H1 (cell line): Measurements from ENCODE around the gene MTERF2. TPM values are rescaled to one million over a fixed set of nuclear protein-coding genes. Genes with fewer than 3 reads are reported as not detected.

Experiments used
- CTCF ChIA-PET: fragments of 300-600 bp; sonication (Branson Sonifier 250); formaldehyde crosslinking; loops from one replicate; lab custom pipeline; 2021; ENCODE audit not compliant: partially characterized antibody; lab: Charles Lee
- POLR2A ChIA-PET: fragments of 300-600 bp; sonication (Branson Sonifier 250); formaldehyde crosslinking; loops from one replicate; lab custom pipeline; 2021; ENCODE audit warnings: inconsistent platforms; ENCODE audit not compliant: partially characterized antibody; lab: Charles Lee
- DNase-seq, 2 experiments: peaks; one replicate each; pipeline versions ENCODE4 v3.0.0 to v3.0.0-alpha.2; 2010 to 2022; ENCODE audit warnings: low spot score in 2 of 2, low read depth in 1 of 2, mixed read lengths in 1 of 2
- FAIRE-seq: peaks from 2 replicates; lab custom pipeline; 2011; peaks lifted over from hg19 to GRCh38; lab: Jason Lieb, UNC
- H2AFZ ChIP-seq: 2 replicates; pipeline ENCODE4 v1.8.1; 2012; ENCODE audit warnings: low read length, inconsistent platforms
- H2AK5ac ChIP-seq: 2 replicates; pipeline ENCODE4 v1.6.1; 2013; ENCODE audit warnings: low read depth, low read length
- H2BK120ac ChIP-seq: replicated peaks from 2 replicates; pipeline ENCODE3; 2013; ENCODE audit warnings: low read depth, low read length, inconsistent platforms
- H2BK12ac ChIP-seq: 2 replicates; pipeline ENCODE4 v1.6.1; 2013; ENCODE audit warnings: low read depth, low read length
- H2BK15ac ChIP-seq: 2 replicates; pipeline ENCODE4 v1.6.1; 2013; ENCODE audit warnings: low read length
- H2BK20ac ChIP-seq: 2 replicates; pipeline ENCODE4 v1.6.1; 2013; ENCODE audit warnings: low read length
- H2BK5ac ChIP-seq: 2 replicates; pipeline ENCODE4 v1.6.1; 2013; ENCODE audit warnings: low read depth, low read length
- H3K14ac ChIP-seq: 2 replicates; pipeline ENCODE4 v1.6.1; 2013; ENCODE audit warnings: inconsistent platforms; ENCODE audit not compliant: insufficient read length
- H3K18ac ChIP-seq: 2 replicates; pipeline ENCODE4 v1.6.1; 2013; ENCODE audit warnings: low read length; ENCODE audit errors: extremely low read depth
- H3K23ac ChIP-seq: 2 replicates; pipeline ENCODE4 v1.6.1; 2013; ENCODE audit warnings: inconsistent platforms; ENCODE audit not compliant: insufficient read length
- H3K23me2 ChIP-seq: 2 replicates; pipeline ENCODE4 v1.6.1; 2013; ENCODE audit warnings: low read depth, low read length
- H3K27ac ChIP-seq: 2 replicates; pipeline ENCODE4 v1.6.1; 2011; ENCODE audit warnings: low read depth, low read length, inconsistent platforms
- H3K27me3 ChIP-seq, 4 experiments: replicated peaks in 1 of 4; 1 replicate in 1 of 4; 2 replicates in 3 of 4; pipeline versions ENCODE4 v1.6.1 to v1.8.1; 2011 to 2013; ENCODE audit warnings: low read length in 3 of 4, mild to moderate bottlenecking in 3 of 4, inconsistent platforms in 2 of 4, mixed read lengths in 2 of 4, moderate library complexity in 1 of 4; ENCODE audit not compliant: control insufficient read depth in 3 of 4, insufficient read depth in 3 of 4; ENCODE audit errors: extremely low read depth in 1 of 4
- H3K36me3 ChIP-seq, 4 experiments: 2 replicates each; pipeline versions ENCODE4 v1.6.1 to v1.8.1; 2011 to 2013; ENCODE audit warnings: mild to moderate bottlenecking in 4 of 4, low read length in 3 of 4, moderate library complexity in 2 of 4, control low read depth in 1 of 4, inconsistent platforms in 1 of 4; ENCODE audit not compliant: insufficient read depth in 4 of 4, control insufficient read depth in 2 of 4
- H3K4ac ChIP-seq: replicated peaks from 2 replicates; pipeline ENCODE3; 2013; ENCODE audit warnings: low read length, low read depth, mixed read lengths, inconsistent platforms; ENCODE audit not compliant: insufficient read length
- H3K4me1 ChIP-seq, 4 experiments: replicated peaks in 1 of 4; 1 replicate in 1 of 4; 2 replicates in 3 of 4; pipeline versions ENCODE4 v1.6.1 to v1.8.1; 2011 to 2013; ENCODE audit warnings: low read length in 3 of 4, inconsistent platforms in 2 of 4, mixed read lengths in 1 of 4; ENCODE audit not compliant: insufficient read depth in 4 of 4, control insufficient read depth in 3 of 4
- H3K4me2 ChIP-seq, 2 experiments: 2 replicates each; pipeline versions ENCODE4 v1.6.1 to v1.8.1; 2011 to 2013; ENCODE audit warnings: low read depth in 2 of 2, low read length in 2 of 2, control low read depth in 1 of 2, inconsistent platforms in 1 of 2, mild to moderate bottlenecking in 1 of 2; ENCODE audit not compliant: insufficient read depth in 1 of 2
- H3K4me3 ChIP-seq, 4 experiments: fragments of 200-600, 300-600 bp in 1 of 4; sonication (generic), shearing (Covaris generic), sonication (Bioruptor Twin) in 1 of 4; 2 replicates each; pipeline versions ENCODE4 v1.5.1 to v1.8.1; 2011 to 2016; ENCODE audit warnings: low read length in 4 of 4, low read depth in 3 of 4, control low read depth in 2 of 4, inconsistent platforms in 2 of 4, mild to moderate bottlenecking in 2 of 4, mixed read lengths in 1 of 4, moderate library complexity in 1 of 4; ENCODE audit not compliant: insufficient read depth in 2 of 4; ENCODE audit errors: extremely low read depth in 1 of 4
- H3K56ac ChIP-seq: replicated peaks from 2 replicates; pipeline ENCODE3; 2013; ENCODE audit warnings: low read depth, mild to moderate bottlenecking, mixed read lengths, low read length, inconsistent platforms; ENCODE audit not compliant: insufficient read length
- H3K79me1 ChIP-seq: 2 replicates; pipeline ENCODE4 v1.6.1; 2013; ENCODE audit warnings: low read depth, low read length, control low read depth
- H3K79me2 ChIP-seq, 2 experiments: 2 replicates each; pipeline versions ENCODE4 v1.6.1 to v1.8.1; 2012 to 2013; ENCODE audit warnings: low read length in 2 of 2, mild to moderate bottlenecking in 2 of 2, inconsistent platforms in 1 of 2; ENCODE audit not compliant: insufficient read depth in 2 of 2, control insufficient read depth in 1 of 2
- H3K9ac ChIP-seq, 4 experiments: replicated peaks in 1 of 4; 1 replicate in 1 of 4; 2 replicates in 3 of 4; pipeline versions ENCODE4 v1.6.1 to v1.8.1; 2011 to 2013; ENCODE audit warnings: low read depth in 3 of 4, low read length in 3 of 4, control low read depth in 2 of 4, mild to moderate bottlenecking in 2 of 4, moderate library complexity in 2 of 4, inconsistent platforms in 1 of 4; ENCODE audit errors: extremely low read depth in 1 of 4
- H3K9me3 ChIP-seq, 2 experiments: 2 replicates each; pipeline versions ENCODE4 v1.6.1 to v1.8.1; 2012 to 2013; ENCODE audit warnings: mild to moderate bottlenecking in 2 of 2, moderate library complexity in 2 of 2, control low read depth in 1 of 2, inconsistent platforms in 1 of 2, low read depth in 1 of 2, low read length in 1 of 2, mixed read lengths in 1 of 2; ENCODE audit not compliant: insufficient read depth in 2 of 2
- H4K20me1 ChIP-seq, 2 experiments: replicated peaks in 1 of 2; 2 replicates each; pipeline versions ENCODE3 to v1.8.1; 2011 to 2013; ENCODE audit warnings: inconsistent platforms in 2 of 2, low read length in 2 of 2, mild to moderate bottlenecking in 1 of 2; ENCODE audit not compliant: insufficient read depth in 2 of 2, control insufficient read depth in 1 of 2
- H4K5ac ChIP-seq: 2 replicates; pipeline ENCODE4 v1.6.1; 2013; ENCODE audit warnings: low read length, low read depth, mixed read lengths, inconsistent platforms; ENCODE audit not compliant: insufficient read length
- H4K8ac ChIP-seq: 2 replicates; pipeline ENCODE4 v1.8.0; 2013; ENCODE audit warnings: mild to moderate bottlenecking, moderate library complexity, low read length, inconsistent platforms; ENCODE audit not compliant: insufficient read depth; ENCODE audit errors: extremely low read depth
- H4K91ac ChIP-seq: replicated peaks from 2 replicates; pipeline ENCODE3; 2013; ENCODE audit warnings: low read length, mixed read lengths, inconsistent platforms; ENCODE audit not compliant: insufficient read length
- CHD1 ChIP-seq: IDR thresholded peaks from 2 replicates; pipeline ENCODE4 v1.6.1; 2012; ENCODE audit warnings: low read depth, low read length, improper control_type of control experiment
- SIX5 ChIP-seq: IDR thresholded peaks from 2 replicates; pipeline ENCODE4 v1.6.1; 2011; ENCODE audit warnings: mild to moderate bottlenecking, low read depth, low read length
- TBP ChIP-seq: IDR thresholded peaks from 2 replicates; pipeline ENCODE4 v1.6.1; 2011; ENCODE audit warnings: low read depth, low read length, improper control_type of control experiment
- WGBS, 2 experiments: shearing (Covaris generic) in 1 of 2; methylation state at CpG; one replicate each; pipeline versions ENCODE4 v1.1.6 to v1.1.7; 2013 to 2015; ENCODE audit warnings: low lambda C conversion rate in 2 of 2, mixed read lengths in 2 of 2, inconsistent platforms in 1 of 2, low coverage in 1 of 2, missing lambda C conversion rate in 1 of 2; ENCODE audit not compliant: insufficient replicate concordance in 2 of 2, insufficient coverage in 1 of 2, insufficient read length in 1 of 2; ENCODE audit errors: extremely low coverage in 1 of 2, missing lambda C conversion rate in 1 of 2; 5-methylcytosine and 5-hydroxymethylcytosine counted together
- polyA plus RNA-seq, 7 experiments: library from polyadenylated mRNA; depleted of rRNA in 3 of 7; stranded (reverse) in 5 of 7; unstranded in 2 of 7; fragments of >200 nt in 5 of 7; fragments of 200-250 nt in 2 of 7; gene quantifications; 1 replicate in 5 of 7; 2 replicates in 1 of 7; 4 replicates in 1 of 7; pipeline versions ENCODE4 v1.2.1 to v1.2.3, GENCODE V29; 2011 to 2013; ENCODE audit warnings: missing spikeins in 2 of 7, mixed read lengths in 2 of 7
- total RNA-seq: library from RNA; stranded (reverse); fragmentation: NEBNext Ultra II Directional; extraction: Animal tissue kit (Norgen Biotek cat#: 25700); gene quantifications from 2 replicates; pipeline ENCODE4 v1.2.1, GENCODE V29; 2021

MTERF2 gene
- total and polyA plus RNA-seq, 2 of the 8 experiments (the other 6 are each of a cell fraction or from before 2014, with no cell fraction given), result 2.8 to 7.1 TPM

GRCh38 chr12:106971065-106971464 is 15.9 kb downstream of the MTERF2 start:
- no peaks in the 10 kb centered on the region for H3K79me2 ChIP-seq
- H3K27me3 ChIP-seq, result no peaks in the 10 kb centered on the region
- H3K23me2 ChIP-seq, result no peaks in the 10 kb centered on the region
- H2BK15ac ChIP-seq, result no peak overlapping the region
- H3K4ac ChIP-seq, result no peak overlapping the region
- ChIA-PET CTCF (no interaction called here), POLR2A (interaction anchor here (0.8 to 1.6 kb wide), 3 partner anchors 8 to 13 kb away, joined by 3 to 4 read pairs (median 4); no protein-coding TSS in a partner anchor)
- no peak overlapping the region for H4K5ac ChIP-seq
- H2BK20ac ChIP-seq, result no peak overlapping the region
- DNase-seq (no peak), FAIRE-seq (no peak)
- no peak overlapping the region for H3K14ac ChIP-seq
- no peak overlapping the region for H3K4me2 ChIP-seq
- no peak overlapping the region for H2BK12ac ChIP-seq
- no peaks in the 10 kb centered on the region for H3K9me3 ChIP-seq
- peaks cover 0 to 3% of the 10 kb centered on the region in 2 experiments for H4K20me1 ChIP-seq
- H4K8ac ChIP-seq, result no peak overlapping the region; the same call in 1 of the 2 replicates
- peaks cover 0 to 14% (median 0%) of the 10 kb centered on the region in 4 experiments; a peak in 3 of 8 replicates for H3K36me3 ChIP-seq
- no peak overlapping the region for H3K4me3 ChIP-seq
- H2AFZ ChIP-seq, result no peak overlapping the region
- H3K79me1 ChIP-seq, result no peaks in the 10 kb centered on the region
- H2AK5ac ChIP-seq, result no peak overlapping the region
- TF ChIP-seq CHD1 (no peak), SIX5 (no peak), TBP (no peak)
- H3K23ac ChIP-seq, result no peak overlapping the region
- H3K4me1 ChIP-seq, result no peaks in the 10 kb centered on the region
- no peak overlapping the region for H3K18ac ChIP-seq
- H2BK120ac ChIP-seq, result no peak overlapping the region
- no peak overlapping the region for H3K9ac ChIP-seq
- no peak overlapping the region for H2BK5ac ChIP-seq
- no peak overlapping the region for H3K56ac ChIP-seq
- H3K27ac ChIP-seq, result no peak overlapping the region
- H4K91ac ChIP-seq, result no peak overlapping the region
- WGBS, 2 experiments, result 97% methylated on average over 2 of the region's 2 CpGs; no CpG with 5 or more reads in 1 of the 2 experiments
